CD4-positive, alpha-beta T cell (primary cell): Measurements from ENCODE around the gene ZSWIM5. TPM values are rescaled to one million over a fixed set of nuclear protein-coding genes. Genes with fewer than 3 reads are reported as not detected.
A peak's percentile ranks its signal among the peaks of the same experiment; 100 is the strongest.

ENCODE experiments used
- ATAC-seq: fragments of 200-7000 bp; cut with Tn5 transposase; one replicate; pipeline ENCODE4 v1.10.0; 2022; ENCODE audit warnings: mild to moderate bottlenecking; ENCODE audit not compliant: poor library complexity
- CTCF ChIA-PET: fragments of 350-600 bp; sonication (Branson Sonifier 250); formaldehyde crosslinking; loops from one replicate; lab custom pipeline; 2021; ENCODE audit warnings: antibody characterized with exemption, inconsistent platforms; lab: Charles Lee
- POLR2A ChIA-PET: fragments of 350-600 bp; sonication (Branson Sonifier 250); formaldehyde crosslinking; loops from one replicate; lab custom pipeline; 2021; ENCODE audit warnings: antibody characterized with exemption, inconsistent platforms; lab: Charles Lee
- DNase-seq, 14 experiments: peaks; one replicate each; pipeline ENCODE4 v3.0.0-alpha.2; 2013 to 2020; ENCODE audit warnings: mixed read lengths in 2 of 14
- H3K27ac ChIP-seq, 2 donors: one replicate each; pipeline versions ENCODE4 v1.5.1 to v1.7.0; 2013; ENCODE audit warnings: low read length in 2 of 2, low read depth in 1 of 2, mild to moderate bottlenecking in 1 of 2
- H3K27me3 ChIP-seq, 2 experiments: 1 replicate in 1 of 2; 2 replicates in 1 of 2; pipeline versions ENCODE4 v1.6.1 to v1.7.0; 2013; ENCODE audit warnings: low read length in 2 of 2, control low read depth in 1 of 2, mild to moderate bottlenecking in 1 of 2, moderate library complexity in 1 of 2; ENCODE audit not compliant: insufficient read depth in 2 of 2, control insufficient read depth in 1 of 2
- H3K36me3 ChIP-seq: one replicate; pipeline ENCODE4 v1.6.1; 2013; ENCODE audit warnings: low read length, control low read depth; ENCODE audit not compliant: insufficient read depth
- H3K4me1 ChIP-seq: one replicate; pipeline ENCODE4 v1.6.1; 2013; ENCODE audit warnings: low read length, control low read depth; ENCODE audit not compliant: insufficient read depth
- H3K4me3 ChIP-seq: one replicate; pipeline ENCODE4 v1.5.1; 2013; ENCODE audit warnings: mild to moderate bottlenecking, low read length, moderate library complexity
- H3K9me3 ChIP-seq, 2 experiments: 1 replicate in 1 of 2; 2 replicates in 1 of 2; pipeline versions ENCODE4 v1.6.1 to v1.7.0; 2013; ENCODE audit warnings: low read length in 2 of 2, mild to moderate bottlenecking in 2 of 2, control low read depth in 1 of 2, moderate library complexity in 1 of 2; ENCODE audit not compliant: control insufficient read depth in 1 of 2, insufficient read depth in 1 of 2
- H3K27ac Mint-ChIP-seq: one replicate; pipeline ENCODE4 v1.8.0; 2020; ENCODE audit warnings: mixed read lengths
- H3K27me3 Mint-ChIP-seq: one replicate; pipeline ENCODE4 v1.8.0; 2021; ENCODE audit warnings: mixed read lengths
- H3K36me3 Mint-ChIP-seq: one replicate; pipeline ENCODE4 v1.8.0; 2021; ENCODE audit warnings: low read depth, mixed read lengths
- H3K4me1 Mint-ChIP-seq: one replicate; pipeline ENCODE4 v1.8.0; 2021; ENCODE audit warnings: low read depth, mixed read lengths
- H3K4me3 Mint-ChIP-seq: one replicate; pipeline ENCODE4 v1.8.0; 2020; ENCODE audit warnings: mild to moderate bottlenecking, mixed read lengths
- H3K9me3 Mint-ChIP-seq: one replicate; pipeline ENCODE4 v1.8.0; 2020; ENCODE audit warnings: mixed read lengths
- intact Hi-C, 2 experiments: fragments of 100-400 bp; cut with DNase I in 1 of 2; cut with micrococcal nuclease in 1 of 2; formaldehyde crosslinking; loops; one replicate each; pipeline versions ENCODE4 v1.15.1 to v1.9.0; 2023 to 2025; cut with DNase I, micrococcal nuclease
- total RNA-seq, 174 experiments: library from RNA in 2 of 174; stranded (reverse) in 2 of 174; gene quantifications; one replicate each; pipeline ENCODE4 v1.2.3 and lab custom pipeline; 2021 to 2026
- TF ChIP-seq, protein P1 (sequence below): fragments of 200-600 bp; IDR thresholded peaks from one replicate; pipeline ENCODE4 v1.8.0; 2022; ENCODE audit warnings: antibody characterized with exemption, mild to moderate bottlenecking

ZSWIM5 gene
- total RNA-seq, 2 experiments from 2014 or later, result 0.91 to 1.1 TPM

DNA sequence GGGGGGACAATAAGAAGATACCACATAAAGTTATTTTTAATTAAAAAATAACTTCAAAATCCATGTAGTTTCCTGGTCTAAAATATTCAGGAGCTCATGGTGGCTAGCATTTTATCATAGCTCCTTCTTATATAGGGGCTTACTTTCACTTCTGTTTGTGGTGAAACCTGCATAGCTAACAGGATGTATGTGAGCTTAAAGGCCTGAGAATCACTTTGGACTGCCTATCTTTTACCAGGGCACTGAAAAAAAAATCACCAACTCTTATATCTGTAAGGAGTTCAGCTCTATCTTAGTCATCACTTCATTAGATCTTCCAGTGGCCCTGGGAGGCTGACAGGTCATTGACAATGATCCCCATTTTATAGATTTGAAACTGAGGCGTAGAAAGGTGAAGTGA, 173.0 kb downstream of the ZSWIM5 start:
- CTCF ChIA-PET, result no interaction called here

DNA sequence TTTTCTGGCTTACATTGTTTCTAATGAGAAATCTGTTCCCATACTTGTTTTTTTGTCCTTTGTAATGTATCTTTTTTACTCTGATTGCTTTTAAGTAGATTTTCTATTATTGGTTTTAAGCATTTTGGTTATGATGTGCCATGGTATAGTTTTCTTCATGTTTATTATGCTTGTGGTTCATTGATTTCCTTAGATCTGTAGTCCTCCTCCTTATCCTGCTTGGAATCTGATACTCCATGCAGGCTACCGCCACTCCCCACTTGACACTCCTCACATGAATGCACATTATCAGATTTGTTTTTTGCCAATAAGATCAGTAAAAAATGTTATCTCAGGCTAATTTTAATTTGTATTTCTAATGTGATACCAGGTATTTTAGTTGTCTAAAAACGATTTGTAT, 173.6 kb downstream of the ZSWIM5 start:
- Histone ChIP-seq H3K9me3 (no peaks in the 10 kb centered on the region), H3K4me3 (no peak overlapping the region), H3K4me1 (no peaks in the 10 kb centered on the region), H3K27ac (no peak overlapping the region), H3K36me3 (peaks cover 8% of the 10 kb centered on the region), H3K27me3 (no peaks in the 10 kb centered on the region)
- Mint-ChIP-seq H3K4me1 (no peaks in the 10 kb centered on the region), H3K27ac (no peak overlapping the region), H3K36me3 (peaks cover 4% of the 10 kb centered on the region), H3K9me3 (no peaks in the 10 kb centered on the region), H3K27me3 (no peaks in the 10 kb centered on the region), H3K4me3 (no peak overlapping the region)
- POLR2A ChIA-PET, result interaction anchor here (1.2 kb wide), 1 partner anchor 271 kb away, joined by 3 read pairs; no protein-coding TSS in a partner anchor
- intact Hi-C loops, result no loop called here
- no peak for ATAC-seq
- no peak for DNase-seq
- CTCF ChIA-PET, result no interaction called here
- TF ChIP-seq, protein P1, sequence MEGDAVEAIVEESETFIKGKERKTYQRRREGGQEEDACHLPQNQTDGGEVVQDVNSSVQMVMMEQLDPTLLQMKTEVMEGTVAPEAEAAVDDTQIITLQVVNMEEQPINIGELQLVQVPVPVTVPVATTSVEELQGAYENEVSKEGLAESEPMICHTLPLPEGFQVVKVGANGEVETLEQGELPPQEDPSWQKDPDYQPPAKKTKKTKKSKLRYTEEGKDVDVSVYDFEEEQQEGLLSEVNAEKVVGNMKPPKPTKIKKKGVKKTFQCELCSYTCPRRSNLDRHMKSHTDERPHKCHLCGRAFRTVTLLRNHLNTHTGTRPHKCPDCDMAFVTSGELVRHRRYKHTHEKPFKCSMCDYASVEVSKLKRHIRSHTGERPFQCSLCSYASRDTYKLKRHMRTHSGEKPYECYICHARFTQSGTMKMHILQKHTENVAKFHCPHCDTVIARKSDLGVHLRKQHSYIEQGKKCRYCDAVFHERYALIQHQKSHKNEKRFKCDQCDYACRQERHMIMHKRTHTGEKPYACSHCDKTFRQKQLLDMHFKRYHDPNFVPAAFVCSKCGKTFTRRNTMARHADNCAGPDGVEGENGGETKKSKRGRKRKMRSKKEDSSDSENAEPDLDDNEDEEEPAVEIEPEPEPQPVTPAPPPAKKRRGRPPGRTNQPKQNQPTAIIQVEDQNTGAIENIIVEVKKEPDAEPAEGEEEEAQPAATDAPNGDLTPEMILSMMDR, result no peak

More for the DNA sequence above, 173.0 kb downstream of the ZSWIM5 start:
- H3K27me3 ChIP-seq, result no peaks in the 10 kb centered on the region
- H3K4me1 ChIP-seq, result no peaks in the 10 kb centered on the region
- Mint-ChIP-seq H3K9me3 (no peaks in the 10 kb centered on the region), H3K4me1 (no peaks in the 10 kb centered on the region), H3K27me3 (no peaks in the 10 kb centered on the region), H3K36me3 (peaks cover 8% of the 10 kb centered on the region), H3K4me3 (no peak overlapping the region), H3K27ac (no peak overlapping the region)
- peaks cover 8% of the 10 kb centered on the region for H3K36me3 ChIP-seq
- POLR2A ChIA-PET, result interaction anchor here (1.2 kb wide), 1 partner anchor 270 kb away, joined by 3 read pairs; no protein-coding TSS in a partner anchor
- intact Hi-C loops, result no loop called here
- H3K27ac ChIP-seq, result no peak overlapping the region
- no peak overlapping the region for H3K4me3 ChIP-seq
- no peaks in the 10 kb centered on the region for H3K9me3 ChIP-seq
- ATAC-seq, result no peak
- TF ChIP-seq, protein P1, result no peak
- peak in 1 of 14 experiments; percentile 13 for DNase-seq

DNA sequence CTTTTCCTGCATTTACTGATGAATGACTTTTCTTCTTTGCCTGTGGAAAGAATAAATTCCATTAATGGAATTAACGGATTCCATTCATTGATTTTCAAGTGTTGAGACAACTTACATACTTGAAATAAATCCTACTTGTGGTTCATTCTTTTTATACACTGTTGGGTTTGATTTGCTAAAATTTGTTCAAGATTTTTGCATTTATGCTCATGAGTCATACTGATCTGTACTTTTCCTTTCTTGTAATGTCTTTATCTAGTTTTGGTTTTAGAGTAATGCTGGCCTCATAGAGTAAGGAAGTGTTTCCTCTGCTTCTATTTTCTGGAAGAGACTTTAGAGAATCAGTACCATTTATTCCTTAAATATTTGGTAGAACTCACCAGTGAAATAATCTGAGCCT, 180.0 kb downstream of the ZSWIM5 start:
- no peaks in the 10 kb centered on the region for H3K36me3 Mint-ChIP-seq
- H3K27me3 Mint-ChIP-seq, result no peaks in the 10 kb centered on the region
- no peak overlapping the region for H3K4me3 ChIP-seq
- H3K9me3 ChIP-seq, result no peaks in the 10 kb centered on the region
- no peaks in the 10 kb centered on the region for H3K27me3 ChIP-seq
- no peak for ATAC-seq
- no peaks in the 10 kb centered on the region for H3K9me3 Mint-ChIP-seq
- H3K27ac Mint-ChIP-seq, result no peak overlapping the region
- no peak for DNase-seq
- no peaks in the 10 kb centered on the region for H3K4me1 Mint-ChIP-seq
- TF ChIP-seq, protein P1, result no peak
- intact Hi-C loops, result no loop called here
- H3K36me3 ChIP-seq, result no peaks in the 10 kb centered on the region
- ChIA-PET POLR2A (no interaction called here), CTCF (no interaction called here)
- H3K4me3 Mint-ChIP-seq, result no peak overlapping the region
- H3K4me1 ChIP-seq, result no peaks in the 10 kb centered on the region
- no peak overlapping the region for H3K27ac ChIP-seq
